Ammon's horn (tissue), 1 donor: ENCODE measurements around the gene ITPR3.

Experiments
- DNase-seq: peaks from one replicate; pipeline ENCODE4 v3.0.0-alpha.2; 2016; ENCODE audit warnings: low spot score

Gene ITPR3

DNA sequence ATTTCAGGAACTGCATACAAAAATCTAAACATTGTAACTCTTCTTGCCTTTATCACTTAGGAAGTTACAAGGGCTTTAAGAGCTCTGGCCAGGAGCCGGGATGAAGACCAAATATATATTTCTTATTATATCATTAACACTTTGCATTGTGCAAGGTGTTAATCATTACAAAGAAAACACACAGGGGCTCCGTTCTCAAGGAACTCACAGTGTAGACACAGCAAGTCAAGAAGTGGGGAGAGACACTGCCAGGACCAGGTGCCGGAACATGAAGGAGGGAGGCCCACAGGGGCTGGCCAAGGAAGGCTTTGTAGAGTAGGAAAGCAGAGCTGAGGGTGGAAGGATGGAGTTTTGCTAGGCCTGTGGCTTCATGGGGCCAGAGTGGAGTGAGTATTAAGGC lies 17.4 kb downstream of the ITPR3 start:
- no peak for DNase-seq

DNA sequence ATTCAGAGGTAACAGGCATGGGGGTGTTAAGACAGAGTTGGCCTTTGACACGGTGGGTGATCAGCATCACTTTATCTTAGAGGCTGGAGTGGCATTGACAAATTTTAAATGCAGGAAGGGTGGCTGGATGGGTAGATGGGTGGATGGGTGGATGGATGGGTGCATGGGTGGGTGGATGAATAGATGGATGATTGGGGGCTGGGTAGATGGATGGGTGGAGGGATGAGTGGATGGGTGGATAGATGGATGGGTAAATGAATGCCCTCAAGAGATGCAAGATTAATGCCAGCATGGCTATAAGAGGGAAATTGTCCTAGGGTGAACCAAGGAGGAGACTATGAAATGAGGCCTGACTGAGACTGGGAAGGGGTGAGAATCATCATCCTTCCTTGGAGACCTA lies 18.4 kb downstream of the ITPR3 start:
- DNase-seq: no peak

DNA sequence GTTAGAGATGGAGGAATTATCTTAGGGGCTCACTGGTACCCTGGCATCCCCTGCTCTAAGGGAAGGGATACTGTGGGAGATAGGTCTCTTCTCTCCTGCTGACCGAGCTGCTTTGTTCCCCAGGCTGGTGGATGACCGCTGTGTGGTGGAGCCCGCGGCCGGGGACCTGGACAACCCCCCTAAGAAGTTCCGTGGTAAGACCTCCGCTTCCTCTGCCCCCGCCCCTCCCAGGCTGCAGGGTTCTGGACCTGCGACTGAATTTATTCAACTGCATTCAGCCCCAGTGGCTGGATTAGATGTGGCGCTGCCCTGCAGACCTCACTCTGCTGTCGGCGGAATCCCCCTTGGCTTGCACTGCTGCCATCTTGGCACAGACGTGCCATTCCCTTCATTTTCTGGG lies 19.2 kb downstream of the ITPR3 start:
- DNase-seq: no peak

DNA sequence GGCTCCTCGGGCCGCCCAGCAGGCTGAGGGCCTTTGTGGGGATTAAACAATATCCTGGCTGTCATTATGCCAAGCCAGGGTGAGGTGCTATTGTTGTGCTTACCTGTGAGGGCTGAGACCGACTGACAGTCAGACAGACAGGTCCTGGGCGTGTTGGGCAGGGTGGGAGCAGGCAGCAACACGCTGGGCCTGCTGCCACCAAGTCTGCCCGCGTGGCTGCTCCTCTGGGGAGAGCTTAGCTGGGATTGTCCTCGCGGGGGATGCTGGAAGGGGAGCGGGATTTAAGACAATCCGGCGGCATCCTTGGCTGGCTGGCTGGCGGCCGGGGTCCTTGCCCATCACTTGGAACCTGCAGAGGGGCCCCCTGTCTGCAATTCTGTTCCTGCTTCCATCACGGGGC lies 20.0 kb downstream of the ITPR3 start:
- no peak for DNase-seq

DNA sequence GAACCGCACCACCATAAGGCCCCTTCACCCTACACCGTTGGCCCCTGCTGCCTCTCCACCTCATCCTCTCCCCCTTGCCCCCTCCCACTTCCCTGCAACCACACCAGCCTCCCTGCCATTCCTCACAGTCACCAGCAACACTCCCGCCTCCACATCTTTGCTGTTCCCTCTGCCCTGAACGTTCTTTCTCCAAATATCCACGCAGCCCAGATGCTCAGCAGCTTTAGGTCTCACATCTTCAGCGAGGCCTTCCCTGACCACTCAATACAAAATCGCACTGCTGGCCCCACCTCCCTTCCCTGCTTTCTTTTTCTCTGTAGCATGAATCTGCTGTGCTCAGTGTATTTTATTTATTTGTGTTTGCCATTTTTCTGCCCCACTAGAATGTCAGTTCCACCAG lies 20.5 kb downstream of the ITPR3 start:
- peak; percentile 18 for DNase-seq

DNA sequence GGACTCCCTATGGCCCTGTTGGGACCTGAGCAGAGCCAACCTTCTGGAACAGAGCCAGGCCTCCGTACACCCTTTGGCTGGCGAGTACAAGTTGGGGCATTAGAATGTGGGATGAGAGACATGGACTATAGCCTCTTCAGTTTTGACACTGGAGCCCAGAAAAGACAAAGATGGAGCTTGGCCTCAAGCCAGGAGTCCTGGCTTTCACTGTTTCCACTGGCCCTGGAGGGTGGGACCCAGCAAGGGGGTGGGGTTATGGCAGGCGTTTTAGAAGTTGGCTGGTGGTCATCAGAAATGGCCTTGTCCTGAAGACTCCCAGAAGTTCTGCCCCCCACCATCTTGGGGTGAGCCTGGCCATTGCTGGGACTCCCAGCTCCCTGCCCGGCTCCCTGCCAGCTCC lies 21.8 kb downstream of the ITPR3 start:
- no peak for DNase-seq

DNA sequence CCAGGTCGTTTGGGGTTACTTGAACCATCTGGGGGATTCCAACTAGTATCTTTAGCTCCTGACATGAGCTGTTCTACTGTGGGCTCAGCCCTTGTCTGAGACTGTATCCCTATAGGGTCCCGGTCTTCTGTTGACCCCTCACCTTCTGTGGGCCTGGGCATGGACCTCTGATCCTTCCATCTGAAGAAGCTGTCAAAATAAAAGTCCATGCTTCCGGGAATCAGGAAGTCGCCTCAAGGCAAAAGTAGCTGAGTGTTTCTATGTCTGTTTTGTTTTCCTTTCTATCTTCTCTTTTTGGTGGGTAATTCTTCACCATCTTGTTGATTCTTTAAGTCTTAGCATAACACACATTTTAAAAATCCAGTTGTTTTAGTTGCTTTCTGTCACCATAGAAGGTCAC lies 30.3 kb downstream of the ITPR3 start:
- no peak for DNase-seq

DNA sequence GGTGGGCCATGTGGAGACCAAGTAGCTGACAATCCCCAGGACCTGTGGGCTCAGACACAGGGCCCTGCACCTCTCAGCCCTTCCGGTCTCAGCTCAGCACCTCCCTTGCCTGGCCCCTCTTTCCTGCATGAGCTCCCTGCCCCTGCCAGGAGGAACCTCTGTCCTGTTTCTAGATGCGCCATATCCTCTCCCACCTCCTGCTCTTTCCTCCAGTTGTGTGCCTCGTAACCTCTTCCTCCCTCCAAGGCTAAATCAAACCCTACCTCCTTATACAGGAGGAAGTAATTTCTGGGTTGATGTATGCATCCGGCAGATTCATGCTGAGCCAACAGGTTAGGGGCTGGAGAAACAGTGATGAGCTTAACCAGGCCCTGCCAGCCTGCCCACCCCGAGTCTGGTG lies 30.9 kb downstream of the ITPR3 start:
- no peak for DNase-seq

DNA sequence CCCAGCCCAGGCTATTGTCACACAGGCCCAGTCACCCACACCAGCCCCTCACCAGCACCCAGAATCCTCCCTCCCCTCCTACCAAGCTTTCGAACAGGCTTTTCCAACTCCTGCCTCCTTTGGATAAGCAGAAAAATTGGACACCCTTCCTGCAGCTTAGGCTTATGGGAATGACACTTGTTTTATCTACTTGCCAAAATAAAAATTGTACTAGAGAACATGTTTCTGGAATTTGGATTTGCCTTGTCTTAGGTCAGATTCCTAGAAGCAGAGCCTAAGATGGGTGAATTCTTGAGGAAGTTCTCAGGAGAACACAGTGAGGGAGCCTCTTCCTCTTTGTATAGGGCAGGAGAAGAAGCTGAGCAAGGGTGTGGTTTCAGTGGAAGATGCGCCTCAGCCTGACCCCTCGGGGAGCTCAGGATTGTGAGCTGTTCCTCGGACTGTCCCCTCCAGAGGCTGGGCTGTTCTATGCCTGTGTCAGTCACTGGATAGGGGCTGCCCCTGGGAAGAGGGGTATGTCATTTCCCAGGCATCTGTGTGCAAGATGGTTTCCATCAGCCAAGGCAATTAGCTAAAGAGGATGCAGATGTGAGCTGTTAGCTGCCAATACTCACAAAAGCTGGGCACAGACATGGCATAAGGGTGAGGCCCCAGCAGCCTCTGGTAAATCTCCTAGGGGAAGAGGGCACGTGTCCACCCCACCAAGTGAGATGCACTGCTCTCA lies 33.9 kb downstream of the ITPR3 start:
- no peak for DNase-seq

DNA sequence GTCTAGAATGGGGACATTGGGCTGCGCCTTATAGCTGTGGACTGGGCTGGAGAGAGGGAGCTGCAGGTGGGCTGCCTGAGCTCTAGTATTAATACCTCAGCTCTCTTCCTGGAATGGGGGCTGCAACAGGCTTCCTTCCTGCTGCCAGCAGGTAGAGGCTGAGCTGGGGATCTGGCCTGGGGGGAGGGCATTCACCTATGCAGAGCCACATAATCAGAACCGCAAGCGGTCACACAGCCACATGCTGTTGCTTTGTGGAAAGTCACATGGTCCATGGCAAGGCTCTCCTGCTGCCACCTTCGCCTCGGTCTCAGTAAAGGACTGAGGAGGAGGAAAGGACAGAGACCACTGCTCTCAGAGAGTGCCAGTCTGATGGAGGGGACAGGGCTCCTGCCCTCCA lies 35.7 kb downstream of the ITPR3 start:
- DNase-seq: no peak

DNA sequence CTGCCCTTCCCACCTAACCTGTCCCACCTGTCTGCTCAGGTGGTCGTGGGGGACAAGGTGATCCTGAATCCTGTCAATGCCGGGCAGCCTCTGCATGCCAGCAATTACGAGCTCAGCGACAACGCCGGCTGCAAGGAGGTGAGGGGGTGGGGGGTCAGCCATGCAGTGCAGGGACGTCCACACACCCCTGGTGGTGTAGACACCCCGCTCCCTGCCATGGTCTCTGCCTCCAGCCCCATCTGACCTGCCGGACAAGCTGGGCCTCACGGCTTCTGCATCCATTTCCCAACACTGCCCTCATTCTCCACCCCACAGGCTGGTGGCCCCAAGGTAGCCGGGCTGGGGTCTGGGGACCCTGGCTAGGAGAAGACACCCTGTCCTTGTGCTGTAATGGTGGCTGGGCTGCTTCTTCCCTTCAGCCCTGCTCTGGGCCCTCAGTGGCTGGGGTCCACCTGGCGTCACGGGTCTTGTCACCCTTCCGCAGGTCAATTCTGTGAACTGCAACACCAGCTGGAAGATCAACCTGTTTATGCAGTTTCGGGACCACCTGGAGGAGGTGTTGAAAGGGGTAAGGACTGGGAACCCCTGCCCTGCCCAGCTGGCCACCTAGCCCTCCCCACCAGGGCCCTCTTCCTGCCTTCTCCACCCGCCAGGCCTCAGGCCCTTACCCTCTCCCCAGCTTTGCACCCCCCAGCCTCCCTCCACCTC lies 38.0 kb downstream of the ITPR3 start:
- no peak for DNase-seq

DNA sequence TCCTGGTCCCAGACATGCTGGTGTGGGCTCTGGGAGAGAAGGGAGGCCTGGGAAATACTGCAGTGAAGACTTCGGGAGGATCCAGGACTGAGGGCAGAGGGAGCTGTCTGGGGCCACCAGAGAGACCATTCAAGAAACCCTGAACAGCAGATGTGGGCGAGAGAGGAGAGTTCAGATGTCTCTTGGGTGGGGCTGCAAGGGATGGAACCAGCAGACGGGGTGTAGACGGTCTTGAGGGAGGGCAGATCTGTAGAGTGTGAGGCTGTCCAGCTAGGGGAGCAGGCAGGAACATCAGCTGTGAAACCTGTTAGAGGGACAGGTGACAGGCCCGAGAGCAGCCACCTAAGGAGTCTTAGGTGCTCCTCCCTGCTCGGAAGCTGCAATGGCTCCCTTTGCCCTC lies 38.9 kb downstream of the ITPR3 start:
- no peak for DNase-seq

DNA sequence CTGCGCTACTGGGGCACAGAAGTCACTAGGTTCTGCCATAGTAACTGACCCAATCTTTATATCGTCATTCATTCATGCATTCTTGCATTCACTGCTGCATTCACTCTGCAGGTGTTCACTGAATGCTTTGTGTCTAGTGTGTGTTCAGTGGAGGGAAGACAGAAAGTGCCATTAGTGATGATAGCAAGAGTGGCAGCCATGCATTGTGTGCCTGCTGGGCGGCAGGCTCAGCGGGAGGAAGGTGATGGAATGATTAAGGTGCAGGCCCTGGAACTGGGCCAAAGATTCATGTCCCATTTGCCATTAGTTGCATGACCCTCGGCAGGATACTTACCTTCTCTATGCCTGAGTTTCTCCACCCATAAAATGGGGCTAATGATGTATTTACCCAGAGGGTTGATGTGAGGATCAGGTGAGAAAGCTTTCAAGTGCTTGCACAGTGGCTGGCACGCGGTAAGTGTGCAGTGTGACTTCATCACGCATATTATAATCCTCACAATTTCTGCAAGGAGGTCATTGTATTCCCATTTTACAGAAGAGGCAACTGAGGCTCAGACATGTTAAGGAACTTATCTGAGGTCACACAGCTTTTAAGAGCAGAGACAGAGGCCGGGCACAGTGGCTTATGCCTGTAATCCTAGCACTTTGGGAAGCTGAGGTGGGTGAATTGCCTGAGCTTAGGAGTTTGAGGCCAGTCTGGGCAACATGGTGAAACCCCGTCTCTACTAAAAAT lies 40.1 kb downstream of the ITPR3 start:
- DNase-seq: no peak

DNA sequence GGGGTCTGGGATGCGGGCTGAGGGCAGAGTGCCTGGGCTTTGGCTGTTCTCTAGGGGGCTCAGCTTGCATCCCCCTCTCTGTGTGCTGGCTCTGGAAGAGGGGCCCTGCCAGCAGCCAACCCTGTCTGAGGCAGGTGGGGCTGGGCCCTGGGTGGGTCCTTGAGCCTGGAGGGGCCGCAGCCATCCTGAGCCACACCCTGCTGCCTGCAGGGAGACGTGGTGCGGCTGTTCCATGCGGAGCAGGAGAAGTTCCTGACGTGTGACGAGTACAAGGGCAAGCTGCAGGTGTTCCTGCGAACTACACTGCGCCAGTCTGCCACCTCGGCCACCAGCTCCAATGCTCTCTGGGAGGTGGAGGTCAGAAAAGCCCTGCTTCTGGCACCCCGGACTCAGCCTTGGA lies 41.2 kb downstream of the ITPR3 start:
- no peak for DNase-seq

DNA sequence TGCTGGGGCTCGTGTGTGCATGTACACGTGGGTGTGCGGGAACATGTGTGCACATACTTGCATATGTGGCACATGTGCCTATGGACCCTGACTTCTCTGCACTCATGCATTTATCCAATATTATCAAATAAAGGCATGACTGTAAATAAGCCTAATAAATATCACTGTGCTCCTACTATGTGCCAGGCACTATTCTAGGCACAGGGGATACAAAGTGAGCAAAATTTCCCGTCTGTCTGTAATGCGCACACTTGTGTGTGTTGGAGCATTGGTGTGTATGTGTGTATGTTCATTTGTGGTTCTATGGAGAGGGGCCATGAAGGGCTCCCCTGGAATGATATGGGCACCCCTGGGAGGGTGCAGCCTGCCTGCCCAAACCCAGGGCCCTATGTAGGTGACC lies 41.9 kb downstream of the ITPR3 start:
- no peak for DNase-seq

DNA sequence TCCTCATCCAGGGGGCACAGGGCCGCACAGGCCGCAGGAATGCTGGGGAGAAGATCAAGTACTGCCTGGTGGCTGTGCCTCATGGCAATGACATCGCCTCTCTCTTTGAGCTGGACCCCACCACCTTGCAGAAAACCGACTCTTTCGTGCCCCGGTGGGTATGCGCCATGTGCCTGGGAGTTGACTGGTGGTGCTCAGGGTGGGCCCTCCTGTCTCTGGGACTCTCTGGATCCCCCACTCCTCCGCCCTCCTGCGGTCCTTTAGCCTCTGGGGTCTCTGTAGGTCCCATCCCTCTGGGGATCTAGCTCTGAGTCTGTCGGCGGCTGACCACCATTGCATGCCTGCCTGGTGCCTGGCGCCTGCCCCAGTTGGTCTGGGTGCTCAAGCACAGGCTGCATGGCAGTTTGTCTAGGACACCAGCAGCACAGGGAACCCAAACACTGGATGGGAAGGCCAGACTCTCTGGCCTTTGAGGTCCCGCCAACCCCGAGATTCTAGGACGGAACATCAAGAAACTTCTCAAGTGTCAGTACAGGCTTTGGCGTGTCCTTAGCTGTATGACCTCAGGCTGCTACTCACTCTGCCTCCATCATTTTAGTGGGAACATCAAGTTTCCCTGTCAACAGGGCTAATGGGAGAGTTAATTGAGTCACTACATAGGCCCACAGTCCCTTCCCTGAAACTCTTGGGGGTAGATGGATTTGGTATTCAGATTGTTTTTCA lies 42.8 kb downstream of the ITPR3 start:
- DNase-seq: no peak

DNA sequence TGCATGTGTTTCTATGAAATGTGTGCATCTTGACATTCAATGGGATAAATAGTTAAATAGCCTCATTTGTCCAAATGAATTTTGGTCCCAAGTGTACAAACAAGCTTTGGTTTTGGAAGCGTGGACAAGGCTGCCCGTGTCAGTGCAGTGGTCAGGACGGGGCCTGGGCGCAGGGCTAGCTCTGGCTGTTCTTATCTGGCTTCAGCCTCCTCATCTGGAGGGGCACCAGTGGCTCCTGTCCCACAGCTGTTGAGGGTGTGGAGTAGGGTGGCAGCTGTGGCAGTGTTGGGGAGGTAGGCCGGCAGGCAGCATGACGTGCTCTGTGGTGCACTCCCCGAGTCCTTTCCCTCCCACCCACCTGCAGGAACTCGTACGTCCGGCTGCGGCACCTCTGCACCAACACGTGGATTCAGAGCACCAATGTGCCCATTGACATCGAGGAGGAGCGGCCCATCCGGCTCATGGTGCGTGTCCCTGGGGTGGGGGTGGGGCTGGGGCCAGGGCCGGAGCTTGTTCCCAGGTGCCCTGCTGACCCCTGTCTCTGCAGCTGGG lies 43.5 kb downstream of the ITPR3 start:
- no peak for DNase-seq

DNA sequence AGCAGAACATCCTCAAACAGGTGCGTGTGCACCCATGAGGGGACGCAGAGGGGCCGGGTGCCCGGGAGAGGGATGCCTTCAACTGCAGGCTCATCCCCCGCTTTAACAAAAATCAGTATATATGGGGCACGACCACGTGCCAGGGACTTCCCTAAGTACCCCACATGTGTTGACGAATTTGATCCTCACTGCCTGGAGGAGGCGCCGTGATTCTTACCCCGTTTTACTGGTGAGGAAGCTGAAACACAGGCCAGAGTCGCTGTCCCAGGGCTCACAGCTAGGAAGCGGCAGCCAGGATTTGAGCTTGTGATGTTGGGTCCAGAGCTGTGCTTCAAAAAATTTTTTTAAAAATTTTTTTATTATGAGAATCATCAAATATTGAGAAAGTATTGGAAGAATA lies 44.8 kb downstream of the ITPR3 start:
- DNase-seq: no peak

DNA sequence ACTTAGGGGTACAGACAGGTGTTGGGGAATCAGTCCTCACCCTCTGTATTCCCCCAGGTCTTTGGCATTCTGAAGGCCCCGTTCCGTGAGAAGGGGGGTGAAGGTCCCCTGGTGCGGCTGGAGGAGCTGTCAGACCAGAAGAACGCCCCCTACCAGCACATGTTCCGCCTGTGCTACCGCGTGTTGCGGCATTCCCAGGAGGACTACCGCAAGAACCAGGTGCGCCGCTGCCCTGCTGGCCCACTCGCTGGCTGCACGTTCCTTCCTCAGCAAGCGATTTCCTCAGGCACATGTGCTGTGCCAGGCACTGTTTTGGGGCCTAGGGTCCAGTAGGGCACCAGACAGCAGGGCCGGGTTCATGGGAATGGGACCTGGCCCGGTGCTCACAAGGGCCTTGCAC lies 46.0 kb downstream of the ITPR3 start:
- DNase-seq: no peak

DNA sequence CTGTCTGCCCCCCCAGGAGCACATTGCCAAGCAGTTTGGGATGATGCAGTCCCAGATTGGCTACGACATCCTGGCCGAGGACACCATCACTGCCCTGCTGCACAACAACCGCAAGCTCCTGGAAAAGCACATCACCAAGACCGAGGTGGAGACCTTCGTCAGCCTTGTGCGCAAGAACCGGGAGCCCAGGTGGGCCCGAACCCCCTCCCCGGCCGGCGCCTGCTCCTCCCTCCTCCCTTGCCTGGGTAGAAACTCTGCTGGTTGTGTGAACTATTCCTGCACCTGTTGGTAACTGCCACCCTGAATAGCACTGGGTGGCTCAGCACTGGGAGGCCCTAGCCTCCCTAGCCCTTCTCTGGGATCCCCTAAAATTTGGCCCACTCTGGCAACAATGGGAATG lies 46.7 kb downstream of the ITPR3 start:
- no peak for DNase-seq

DNA sequence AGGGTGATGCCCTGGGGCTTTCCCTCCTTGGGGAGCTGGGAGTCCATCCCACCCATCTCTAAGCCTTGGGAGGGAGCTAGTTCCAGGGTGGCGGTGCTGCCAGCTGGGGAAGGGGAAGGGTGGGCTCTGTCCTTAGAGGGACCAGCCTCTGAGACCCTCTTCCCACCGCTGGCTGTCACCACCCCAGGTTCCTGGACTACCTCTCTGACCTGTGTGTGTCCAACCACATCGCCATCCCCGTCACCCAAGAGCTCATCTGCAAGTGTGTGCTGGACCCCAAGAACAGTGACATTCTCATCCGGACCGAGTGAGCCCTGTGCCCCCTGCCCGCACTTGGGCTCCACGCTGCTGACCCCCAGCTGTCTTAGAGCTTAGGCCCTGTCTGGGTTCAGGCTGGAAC lies 47.2 kb downstream of the ITPR3 start:
- DNase-seq: no peak

DNA sequence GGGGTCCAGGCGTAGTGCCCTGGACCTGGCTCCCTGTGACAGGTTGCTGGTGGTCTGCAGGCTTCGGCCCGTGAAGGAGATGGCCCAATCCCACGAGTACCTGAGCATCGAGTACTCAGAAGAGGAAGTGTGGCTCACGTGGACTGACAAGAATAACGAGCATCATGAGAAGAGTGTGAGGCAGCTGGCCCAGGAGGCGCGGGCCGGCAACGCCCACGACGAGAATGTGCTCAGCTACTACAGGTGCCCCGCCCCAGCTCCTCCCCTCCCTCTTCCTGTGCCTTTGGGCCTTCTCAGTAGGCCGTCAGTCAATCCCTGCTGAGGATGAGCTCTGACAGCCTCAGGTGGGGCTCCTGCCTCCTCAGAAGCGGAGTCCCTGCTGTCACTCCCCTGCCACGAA lies 47.8 kb downstream of the ITPR3 start:
- DNase-seq: no peak
